HG02885 (cell line): ENCODE measurements around the gene KIF23.
A peak's percentile ranks its signal among the peaks of the same experiment; 100 is the strongest.

ENCODE experiments used
- ATAC-seq: cut with Tn5 transposase; IDR thresholded peaks from one replicate; pipeline ENCODE4 v1.9.1; 2021; ENCODE audit warnings: mild to moderate bottlenecking; ENCODE audit not compliant: unreplicated experiment, poor library complexity

Gene KIF23

DNA sequence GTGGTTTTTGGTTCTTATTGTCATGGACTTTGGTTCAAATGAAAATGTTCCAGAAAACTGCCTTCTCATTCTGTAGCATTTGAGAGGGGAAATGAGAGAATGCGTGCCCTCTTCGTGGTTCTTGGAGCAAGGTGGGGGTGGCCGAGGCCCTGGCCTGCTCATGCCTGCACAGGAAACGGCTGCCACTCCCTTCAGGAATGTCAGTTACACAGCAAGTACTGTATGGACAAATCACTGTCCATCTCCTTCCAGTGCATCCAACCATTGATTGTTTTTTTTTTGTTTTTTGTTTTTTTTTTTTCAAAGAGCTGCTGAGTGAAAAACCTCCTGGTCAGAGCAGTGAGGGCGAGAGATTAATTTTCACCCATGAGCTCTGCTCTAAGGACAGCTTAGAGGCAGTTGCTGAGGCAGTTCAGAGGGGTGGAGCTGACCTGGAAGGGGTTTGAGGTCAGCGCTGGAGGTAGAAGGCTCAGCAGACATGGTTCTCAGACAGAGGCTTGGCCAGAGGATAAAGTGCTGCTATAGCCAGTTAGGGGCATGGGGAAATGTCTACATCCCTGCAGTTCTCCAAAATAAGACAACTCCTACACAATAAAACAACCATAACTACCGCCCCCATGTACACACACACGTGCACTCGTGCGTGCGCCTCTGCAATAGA, 20.2 kb upstream of the KIF23 start:
- no peak for ATAC-seq

DNA sequence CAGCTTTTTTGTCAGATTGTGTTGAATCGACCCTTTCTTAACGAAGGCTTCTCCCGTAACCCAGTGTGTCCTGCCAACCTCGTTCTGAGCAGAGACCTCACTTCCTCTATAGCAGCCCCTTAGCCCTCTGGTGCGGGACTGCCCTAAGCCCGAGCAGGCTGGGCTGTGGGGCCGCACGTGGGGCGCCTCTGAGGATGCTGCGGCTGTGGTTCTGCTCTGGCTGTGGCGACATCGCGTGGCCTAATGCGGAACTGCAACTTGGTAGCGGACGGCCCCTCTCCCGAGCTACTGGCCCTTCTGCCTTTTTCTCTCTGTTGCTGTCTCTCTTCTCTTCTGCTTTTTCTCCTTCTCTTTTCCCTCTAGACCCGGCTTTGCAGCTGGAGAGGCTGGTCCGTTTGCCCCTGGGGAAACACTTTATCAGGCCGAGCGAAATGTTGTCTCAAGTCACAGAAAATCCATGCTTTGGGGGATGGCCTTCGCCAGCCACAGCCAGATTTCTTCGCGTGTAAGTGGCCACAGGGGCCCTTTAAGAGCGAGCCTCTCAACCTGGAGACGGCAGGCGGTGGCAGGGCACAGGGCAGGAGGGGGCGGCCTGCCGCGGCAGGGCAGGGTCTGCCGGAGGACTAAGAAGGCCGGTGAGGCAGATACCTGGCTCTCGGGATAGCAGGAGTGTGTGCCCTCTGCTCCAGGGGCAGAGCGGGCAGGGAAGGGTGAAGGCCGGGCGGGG, 19.4 kb upstream of the KIF23 start:
- ATAC-seq = no peak

DNA sequence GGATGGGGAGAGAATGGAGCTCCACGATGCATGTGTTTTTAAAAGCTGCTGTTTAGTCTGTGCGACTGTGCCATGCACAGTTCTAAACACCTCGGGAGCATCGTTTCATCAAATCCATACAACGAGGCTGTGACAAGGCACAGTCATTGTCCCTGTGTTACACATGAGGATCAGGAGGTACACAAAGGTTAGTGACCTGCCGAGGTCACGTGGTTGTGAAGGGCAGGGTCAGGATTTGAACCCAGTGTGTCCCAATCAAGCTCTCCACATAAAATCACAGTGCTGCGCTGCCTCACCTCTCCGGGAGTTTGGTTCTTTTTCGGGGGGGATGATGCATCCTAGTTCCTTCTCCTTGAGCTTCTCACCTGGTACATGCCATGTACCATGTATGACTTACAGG, 18.7 kb upstream of the KIF23 start:
- ATAC-seq = no peak

DNA sequence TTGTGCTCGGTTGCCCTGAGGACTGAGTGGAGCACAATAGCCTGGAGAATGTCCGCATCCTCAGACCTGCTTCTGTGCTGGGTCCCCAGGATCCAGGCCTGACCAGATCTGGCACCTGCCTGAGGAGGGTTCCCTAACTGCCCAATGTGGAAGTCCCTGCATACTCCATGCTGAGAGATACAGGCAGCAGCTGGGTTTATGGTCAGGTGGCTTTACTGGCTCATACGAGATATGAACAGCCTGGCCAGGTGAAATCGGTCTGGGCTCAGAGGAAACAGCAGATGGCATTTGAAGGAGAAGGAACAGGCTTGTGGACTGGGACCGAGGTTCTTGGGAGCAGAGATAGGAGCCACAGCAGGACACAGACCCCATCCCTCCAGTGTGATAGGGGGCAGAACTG, 18.2 kb upstream of the KIF23 start:
- no peak for ATAC-seq

DNA sequence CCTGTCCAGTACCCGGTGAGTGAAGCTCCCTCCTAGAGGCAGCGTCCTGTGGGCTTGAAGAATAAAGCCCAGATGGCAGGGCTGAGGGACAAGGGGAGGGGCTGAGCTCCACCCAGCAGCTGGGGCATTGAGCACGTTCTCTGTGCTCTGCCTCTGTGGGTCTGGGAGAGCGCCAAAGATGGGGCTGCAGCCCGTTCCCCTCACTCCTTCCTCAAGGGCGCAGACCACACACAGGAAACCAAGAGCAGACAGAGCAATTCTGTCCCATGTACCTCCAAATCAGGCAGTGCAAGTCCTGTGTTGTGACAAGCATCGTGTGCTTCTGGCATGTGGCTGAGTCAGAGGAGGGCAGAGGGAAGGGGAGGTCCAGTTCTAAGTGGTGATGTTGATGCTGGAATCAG, 15.7 kb upstream of the KIF23 start:
- ATAC-seq = no peak

DNA sequence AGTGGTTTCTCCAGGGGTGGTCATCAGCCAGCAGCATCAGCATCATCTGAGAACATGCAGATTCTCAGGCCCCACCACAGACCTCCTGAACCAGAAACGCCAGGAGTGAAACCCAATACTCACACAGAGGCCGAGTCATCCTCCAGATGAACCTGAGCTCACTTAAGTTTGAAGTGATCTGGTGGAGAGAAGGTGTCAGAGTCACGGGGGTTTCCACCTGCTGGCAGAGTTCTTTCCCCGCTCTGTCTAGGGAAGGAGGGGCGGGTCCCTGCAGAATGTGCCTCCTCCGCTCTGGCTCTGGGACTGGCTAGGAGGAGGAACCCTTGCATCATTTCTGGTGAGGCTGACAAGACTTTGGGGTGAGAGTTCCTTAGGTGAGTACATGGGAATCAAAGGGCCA, 13.3 kb upstream of the KIF23 start:
- ATAC-seq = no peak

DNA sequence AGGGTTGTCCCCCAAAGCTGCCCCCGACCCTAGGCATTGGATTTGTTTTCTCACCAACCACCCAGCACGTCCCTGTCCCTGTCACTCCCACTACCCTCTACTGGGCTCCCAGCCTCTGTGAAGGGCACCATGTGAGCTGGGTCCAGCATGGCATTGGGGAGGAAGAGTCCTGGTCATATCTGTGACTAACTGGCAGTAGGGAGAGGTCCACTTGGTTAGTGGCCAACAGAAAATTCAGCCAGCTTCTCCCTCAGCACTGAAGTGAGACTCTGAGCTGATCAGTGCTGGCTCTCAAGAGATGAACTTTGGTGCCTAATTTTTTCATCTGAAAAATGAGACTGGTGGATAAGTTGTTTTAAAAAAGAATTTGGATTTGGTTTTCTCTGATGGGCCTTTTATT, 11.3 kb upstream of the KIF23 start:
- ATAC-seq = no peak

DNA sequence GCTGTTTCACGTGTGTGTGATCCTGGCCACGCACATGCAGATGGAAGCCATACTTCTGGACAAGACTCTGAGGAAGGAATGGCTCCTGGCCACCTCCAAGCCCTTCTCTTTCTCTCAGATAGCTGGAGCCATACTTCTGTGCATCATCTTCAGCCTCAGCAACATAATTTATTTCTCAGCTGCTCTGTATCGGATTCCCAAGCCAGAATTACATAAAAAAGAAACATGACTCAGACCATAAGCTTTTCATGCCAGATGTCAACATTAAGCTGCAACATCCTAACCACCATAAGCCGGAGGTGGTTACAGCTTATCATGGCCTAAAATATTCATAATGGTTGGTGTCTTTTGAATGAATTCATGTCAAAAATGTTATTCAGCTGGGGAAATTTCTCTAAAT, 10.6 kb upstream of the KIF23 start:
- ATAC-seq = no peak

DNA sequence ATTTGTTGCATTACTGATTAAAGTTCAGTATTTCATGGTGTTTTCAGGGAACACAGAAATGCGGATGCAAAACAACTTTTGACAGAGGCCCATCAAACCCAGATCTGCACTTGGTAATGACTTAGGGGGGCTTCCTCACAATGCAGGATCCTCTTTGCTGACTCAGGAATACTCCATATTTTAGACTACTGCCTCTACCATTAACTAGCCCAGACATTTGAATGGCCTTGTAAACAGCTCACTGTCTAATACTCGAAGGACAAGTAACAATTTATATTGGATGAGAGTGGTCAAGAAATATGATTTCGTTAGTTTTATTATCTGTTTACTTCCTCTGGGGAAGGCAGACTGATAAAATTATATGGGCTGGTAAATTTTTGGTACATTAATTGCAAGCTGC, 9.0 kb upstream of the KIF23 start:
- ATAC-seq = no peak

DNA sequence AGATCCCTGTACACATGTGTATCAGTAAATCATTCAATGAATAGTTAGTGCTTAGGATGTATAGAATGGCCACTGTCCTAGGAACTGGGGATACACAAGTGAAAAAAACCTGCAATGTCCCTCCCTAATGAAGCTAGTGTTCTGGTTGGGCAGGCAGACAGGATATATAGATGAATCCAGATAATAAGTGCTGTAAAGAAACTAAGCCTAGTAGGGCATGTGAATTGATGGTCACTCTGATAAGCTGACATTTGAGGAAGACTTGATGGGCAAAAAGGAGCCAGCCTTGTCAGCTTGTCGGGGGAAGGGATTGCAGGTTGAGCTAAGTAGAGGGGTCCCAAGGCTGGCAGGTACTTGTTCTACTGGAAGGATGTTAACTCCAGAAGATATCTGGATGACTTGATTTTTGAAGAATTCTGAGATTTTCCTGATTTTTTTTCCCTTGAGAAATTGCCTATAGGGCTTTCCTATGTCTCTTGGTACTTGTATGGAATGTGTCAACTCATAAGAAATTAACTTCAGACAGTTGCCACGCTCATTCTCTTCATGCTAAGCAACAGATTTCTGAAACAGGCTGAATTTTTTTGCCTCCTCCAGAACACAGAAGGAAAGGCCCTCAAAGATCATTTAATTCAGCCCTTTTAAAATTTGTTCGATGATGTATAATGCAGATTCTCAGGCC, 6.3 kb upstream of the KIF23 start:
- no peak for ATAC-seq

DNA sequence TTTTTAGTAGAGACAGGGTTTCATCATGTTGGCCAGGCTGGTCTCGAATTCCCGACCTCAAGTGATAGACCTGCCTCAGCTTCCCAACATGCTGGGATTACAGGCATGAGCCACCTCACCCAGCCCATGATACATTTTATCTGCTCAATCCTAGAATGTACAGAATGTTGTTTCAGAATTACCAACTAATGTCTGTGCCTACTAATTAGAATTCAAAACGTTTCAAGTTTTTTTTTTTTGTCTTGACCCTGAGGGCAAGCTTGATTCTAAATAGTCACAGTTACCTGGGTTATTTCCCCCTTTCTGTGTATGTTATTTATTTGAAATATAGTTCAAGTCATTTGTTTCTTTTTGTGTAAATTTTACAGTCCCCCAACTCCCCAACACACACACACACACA, 5.3 kb upstream of the KIF23 start:
- no peak for ATAC-seq

DNA sequence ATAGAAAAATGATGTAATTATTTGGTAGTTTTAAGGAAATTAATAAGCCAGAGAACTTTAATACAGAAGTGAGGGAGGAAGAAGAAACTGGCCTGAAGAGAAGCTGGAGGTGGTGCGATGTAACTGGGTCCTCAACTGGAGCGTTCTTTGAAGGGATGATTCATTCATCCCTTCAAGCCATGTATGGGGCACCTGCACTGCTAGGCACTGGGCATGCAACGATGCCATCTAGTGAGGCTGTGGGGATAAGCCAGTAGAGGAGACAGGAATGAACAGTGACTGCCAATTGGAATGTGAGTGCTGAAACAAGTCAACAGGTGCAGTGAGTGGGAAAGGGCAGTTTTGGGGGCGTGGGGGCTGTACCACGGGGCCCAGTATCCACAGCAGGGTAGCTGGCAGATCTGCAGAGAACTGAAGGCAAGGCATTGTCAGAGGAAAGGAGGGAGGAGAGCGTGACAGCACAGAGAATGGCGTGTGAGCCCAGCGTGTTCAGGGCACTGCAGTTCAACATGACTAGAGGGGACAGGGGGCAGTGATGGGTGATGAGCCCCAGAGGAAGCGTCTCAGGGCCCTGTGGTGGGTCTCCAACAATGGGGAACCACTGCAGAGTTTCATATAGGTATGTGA, 3.8 kb upstream of the KIF23 start:
- ATAC-seq = no peak

DNA sequence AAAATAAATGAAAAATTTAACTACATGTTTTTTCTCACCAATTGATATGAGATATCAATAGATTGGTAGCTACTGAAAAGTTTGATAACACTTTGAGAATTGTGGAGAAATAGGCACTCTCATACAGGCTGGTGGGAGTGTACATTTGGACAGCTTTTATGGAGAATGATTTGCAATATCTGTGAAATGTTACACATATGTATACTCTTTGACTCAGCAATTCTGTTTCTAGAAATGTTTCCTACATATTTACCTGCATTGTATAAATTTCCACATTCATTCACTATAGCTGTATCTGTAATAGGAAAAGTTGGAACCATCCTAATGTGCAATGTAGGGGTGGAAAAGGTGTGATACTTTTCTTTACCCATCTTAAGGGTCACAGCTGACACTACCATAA, 1.9 kb upstream of the KIF23 start:
- no peak for ATAC-seq

DNA sequence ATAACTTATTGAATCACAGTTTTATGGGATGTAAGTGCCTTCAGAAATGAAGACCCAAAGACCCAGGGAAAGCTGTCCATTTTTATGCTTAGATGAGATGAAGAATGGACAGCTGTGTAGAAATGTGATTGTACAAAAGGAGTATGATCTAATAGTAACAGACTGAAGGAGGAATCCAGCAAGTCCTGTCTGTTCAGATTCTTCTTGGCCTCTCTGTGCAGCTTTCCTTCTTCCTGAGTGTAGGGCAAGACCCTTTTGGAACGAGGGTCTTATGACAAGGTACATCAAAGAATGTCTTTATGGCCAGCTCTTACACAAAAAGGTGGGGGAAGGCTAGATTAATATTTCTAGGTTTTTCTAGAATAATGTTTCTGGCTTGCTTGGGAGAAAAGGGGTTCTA, 1.4 kb upstream of the KIF23 start:
- no peak for ATAC-seq

DNA sequence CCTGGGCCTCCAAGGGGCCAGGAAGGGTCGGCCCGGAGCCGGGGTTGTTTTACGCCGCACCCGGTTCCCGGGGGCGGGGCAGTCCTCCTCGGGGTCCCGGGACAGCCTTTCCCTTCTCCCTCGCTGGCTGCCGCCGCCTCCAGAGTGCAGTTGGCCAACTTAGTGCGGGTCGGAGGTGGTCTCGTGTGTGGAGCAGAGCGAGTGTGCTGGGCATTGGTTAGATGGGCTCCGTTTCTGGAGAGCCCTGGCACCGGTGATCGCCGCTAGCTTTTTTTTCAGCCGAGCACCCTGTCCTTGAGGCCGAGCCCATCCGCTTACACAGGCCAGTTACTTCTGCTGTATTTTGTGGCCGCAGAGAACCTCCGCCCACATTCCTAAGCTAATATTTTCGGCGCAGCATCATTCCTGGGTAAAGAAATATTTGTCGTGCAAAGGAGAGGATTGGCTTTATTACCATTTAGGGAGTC, 585 bp downstream of the KIF23 start:
- ATAC-seq = peak; percentile 38

DNA sequence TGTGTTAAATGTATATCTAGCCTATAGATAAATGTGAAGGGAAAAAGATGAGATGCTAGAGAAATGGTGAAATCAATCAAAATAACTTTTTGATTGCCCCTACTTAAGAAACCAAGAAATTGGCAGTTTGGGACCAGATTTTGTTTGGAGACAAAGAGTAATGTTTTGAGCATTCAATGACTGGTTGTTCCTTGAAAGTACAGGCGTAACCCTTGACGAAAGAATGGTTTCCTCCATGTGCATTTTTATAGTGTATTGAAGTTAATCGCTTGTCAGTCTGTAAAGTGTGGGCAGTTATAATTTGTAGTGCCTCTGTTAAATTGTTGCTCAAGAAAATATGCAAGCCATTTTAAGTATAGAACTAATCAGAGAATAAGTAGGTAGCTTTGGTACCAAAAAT, 1.2 kb downstream of the KIF23 start:
- no peak for ATAC-seq

DNA sequence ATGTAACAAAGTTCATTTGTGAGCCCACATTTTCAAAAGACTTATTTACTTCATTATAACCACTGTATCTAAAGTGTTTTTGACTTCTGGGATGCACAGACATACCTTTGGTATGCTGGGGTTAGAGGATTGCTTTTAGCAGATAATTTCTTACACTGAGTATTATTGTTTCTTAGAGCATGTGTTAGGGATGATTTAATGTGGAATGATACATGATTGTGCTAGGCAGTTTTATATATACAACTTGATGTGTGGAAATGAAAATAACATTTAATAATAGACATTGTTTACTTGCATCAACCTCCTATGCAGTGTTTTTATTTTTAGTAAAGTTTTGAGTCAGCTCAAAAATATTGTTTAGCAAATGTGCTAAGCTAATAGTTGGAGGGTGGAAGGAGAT, 3.4 kb downstream of the KIF23 start:
- no peak for ATAC-seq

DNA sequence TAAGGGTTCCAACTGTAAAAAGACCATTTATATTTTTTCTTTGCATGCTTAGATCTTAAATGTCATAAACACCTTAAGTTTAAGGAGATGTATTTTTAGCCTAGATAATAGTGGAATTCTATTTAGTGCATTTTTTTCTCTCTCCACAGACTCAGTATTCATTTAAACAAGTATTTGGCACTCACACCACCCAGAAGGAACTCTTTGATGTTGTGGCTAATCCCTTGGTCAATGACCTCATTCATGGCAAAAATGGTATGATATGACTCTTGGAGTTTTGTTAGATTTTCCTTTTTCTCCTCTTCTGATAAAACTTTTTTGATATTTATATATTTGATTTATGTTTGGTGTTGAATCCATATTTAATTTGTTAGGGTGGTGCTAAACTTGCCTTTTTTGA, 7.3 kb downstream of the KIF23 start:
- no peak for ATAC-seq

DNA sequence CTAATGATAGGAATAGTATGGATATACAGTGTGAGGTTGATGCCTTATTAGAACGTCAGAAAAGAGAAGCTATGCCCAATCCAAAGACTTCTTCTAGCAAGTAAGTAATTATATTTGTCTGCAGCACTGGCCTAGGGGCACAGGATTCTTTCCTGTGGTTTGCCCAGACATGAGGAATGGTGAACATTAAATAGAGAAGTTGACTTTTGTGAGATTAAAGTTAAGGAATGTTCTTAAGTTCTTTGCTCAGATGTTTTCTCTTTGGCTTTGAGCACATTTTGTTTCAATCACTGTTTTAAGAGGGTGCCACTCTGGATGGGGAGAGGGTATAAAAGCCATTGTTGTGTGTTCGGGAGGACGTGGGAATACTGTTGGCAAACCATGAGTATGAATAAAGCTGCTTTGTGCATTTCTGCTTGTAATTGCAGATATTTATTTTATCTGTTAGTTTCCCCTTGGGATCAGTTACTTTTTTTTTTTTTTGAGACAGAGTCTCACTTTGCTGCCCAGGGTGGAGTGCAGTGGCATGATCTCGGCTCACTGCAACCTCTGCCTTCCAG, 8.3 kb downstream of the KIF23 start:
- no peak for ATAC-seq

DNA sequence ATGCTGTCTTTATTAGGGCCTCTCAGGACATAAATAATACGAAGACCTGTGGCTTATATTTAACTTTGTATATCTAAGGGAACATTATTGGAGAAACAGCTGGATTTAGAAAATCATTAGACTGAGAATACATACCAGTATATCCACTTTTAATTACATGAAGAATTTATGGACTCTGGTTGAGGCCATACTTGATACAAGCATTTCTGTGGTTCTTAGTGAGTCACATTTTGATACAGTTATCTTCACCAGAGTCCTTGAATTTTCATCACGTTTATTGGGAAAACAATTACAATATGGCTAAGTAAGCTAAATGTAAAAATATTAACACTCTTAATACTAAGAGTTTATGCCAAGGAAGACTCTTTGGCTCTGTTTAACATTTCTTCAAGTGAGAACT, 9.9 kb downstream of the KIF23 start:
- no peak for ATAC-seq
